CD4-positive, alpha-beta T cell (primary cell): ENCODE results near the gene MMP11. TPM values are rescaled to one million over a fixed set of nuclear protein-coding genes. Genes with fewer than 3 reads are reported as not detected.
A peak's percentile ranks its signal among the peaks of the same experiment; 100 is the strongest.

Source experiments
- ATAC-seq: fragments of 200-7000 bp; cut with Tn5 transposase; one replicate; pipeline ENCODE4 v1.10.0; 2022; ENCODE audit warnings: mild to moderate bottlenecking; ENCODE audit not compliant: poor library complexity
- CTCF ChIA-PET: fragments of 350-600 bp; sonication (Branson Sonifier 250); formaldehyde crosslinking; loops from one replicate; lab custom pipeline; 2021; ENCODE audit warnings: antibody characterized with exemption, inconsistent platforms; lab: Charles Lee
- POLR2A ChIA-PET: fragments of 350-600 bp; sonication (Branson Sonifier 250); formaldehyde crosslinking; loops from one replicate; lab custom pipeline; 2021; ENCODE audit warnings: antibody characterized with exemption, inconsistent platforms; lab: Charles Lee
- DNase-seq, 14 experiments: peaks; one replicate each; pipeline ENCODE4 v3.0.0-alpha.2; 2013 to 2020; ENCODE audit warnings: mixed read lengths in 2 of 14
- H3K27ac ChIP-seq, 2 donors: one replicate each; pipeline versions ENCODE4 v1.5.1 to v1.7.0; 2013; ENCODE audit warnings: low read length in 2 of 2, low read depth in 1 of 2, mild to moderate bottlenecking in 1 of 2
- H3K27me3 ChIP-seq, 2 experiments: 1 replicate in 1 of 2; 2 replicates in 1 of 2; pipeline versions ENCODE4 v1.6.1 to v1.7.0; 2013; ENCODE audit warnings: low read length in 2 of 2, control low read depth in 1 of 2, mild to moderate bottlenecking in 1 of 2, moderate library complexity in 1 of 2; ENCODE audit not compliant: insufficient read depth in 2 of 2, control insufficient read depth in 1 of 2
- H3K36me3 ChIP-seq: one replicate; pipeline ENCODE4 v1.6.1; 2013; ENCODE audit warnings: low read length, control low read depth; ENCODE audit not compliant: insufficient read depth
- H3K4me1 ChIP-seq: one replicate; pipeline ENCODE4 v1.6.1; 2013; ENCODE audit warnings: low read length, control low read depth; ENCODE audit not compliant: insufficient read depth
- H3K4me3 ChIP-seq: one replicate; pipeline ENCODE4 v1.5.1; 2013; ENCODE audit warnings: mild to moderate bottlenecking, low read length, moderate library complexity
- H3K9me3 ChIP-seq, 2 experiments: 1 replicate in 1 of 2; 2 replicates in 1 of 2; pipeline versions ENCODE4 v1.6.1 to v1.7.0; 2013; ENCODE audit warnings: low read length in 2 of 2, mild to moderate bottlenecking in 2 of 2, control low read depth in 1 of 2, moderate library complexity in 1 of 2; ENCODE audit not compliant: control insufficient read depth in 1 of 2, insufficient read depth in 1 of 2
- H3K27ac Mint-ChIP-seq: one replicate; pipeline ENCODE4 v1.8.0; 2020; ENCODE audit warnings: mixed read lengths
- H3K27me3 Mint-ChIP-seq: one replicate; pipeline ENCODE4 v1.8.0; 2021; ENCODE audit warnings: mixed read lengths
- H3K36me3 Mint-ChIP-seq: one replicate; pipeline ENCODE4 v1.8.0; 2021; ENCODE audit warnings: low read depth, mixed read lengths
- H3K4me1 Mint-ChIP-seq: one replicate; pipeline ENCODE4 v1.8.0; 2021; ENCODE audit warnings: low read depth, mixed read lengths
- H3K4me3 Mint-ChIP-seq: one replicate; pipeline ENCODE4 v1.8.0; 2020; ENCODE audit warnings: mild to moderate bottlenecking, mixed read lengths
- H3K9me3 Mint-ChIP-seq: one replicate; pipeline ENCODE4 v1.8.0; 2020; ENCODE audit warnings: mixed read lengths
- CTCF ChIP-seq: fragments of 200-600 bp; IDR thresholded peaks from one replicate; pipeline ENCODE4 v1.8.0; 2022; ENCODE audit warnings: antibody characterized with exemption, mild to moderate bottlenecking
- intact Hi-C, 2 experiments: fragments of 100-400 bp; cut with DNase I in 1 of 2; cut with micrococcal nuclease in 1 of 2; formaldehyde crosslinking; loops; one replicate each; pipeline versions ENCODE4 v1.15.1 to v1.9.0; 2023 to 2025; cut with DNase I, micrococcal nuclease
- total RNA-seq, 174 experiments: library from RNA in 2 of 174; stranded (reverse) in 2 of 174; gene quantifications; one replicate each; pipeline ENCODE4 v1.2.3 and lab custom pipeline; 2021 to 2026

The MMP11 gene
- total RNA-seq, 2 experiments from 2014 or later, result 2.3 to 2.4 TPM

- intact Hi-C loops, result no loop called here
- H3K36me3 ChIP-seq, result peaks cover 70% of the 10 kb centered on the region
- no peaks in the 10 kb centered on the region for H3K4me1 ChIP-seq
- POLR2A ChIA-PET, result no interaction called here
- CTCF ChIA-PET, result no interaction called here
- Mint-ChIP-seq H3K4me1 (no peaks in the 10 kb centered on the region), H3K27me3 (no peaks in the 10 kb centered on the region), H3K36me3 (peaks cover 82% of the 10 kb centered on the region), H3K27ac (no peak overlapping the region), H3K9me3 (no peaks in the 10 kb centered on the region), H3K4me3 (no peak overlapping the region)
- TF ChIP-seq CTCF, result no peak
- no peaks in the 10 kb centered on the region for H3K9me3 ChIP-seq
- H3K4me3 ChIP-seq, result no peak overlapping the region
- H3K27me3 ChIP-seq, result no peaks in the 10 kb centered on the region
- DNase-seq (peak in 1 of 14 experiments; percentile 5), ATAC-seq (no peak)
- no peak overlapping the region for H3K27ac ChIP-seq
These were observed 27.9 kb downstream of the MMP11 start for GRCh38 chr22:23800297-23801237.

- H3K27ac Mint-ChIP-seq, result no peak overlapping the region
- H3K36me3 Mint-ChIP-seq, result peaks cover 85% of the 10 kb centered on the region
- no peak for ATAC-seq
- no peak for DNase-seq
- CTCF ChIA-PET, result no interaction called here
- Histone ChIP-seq H3K4me3 (no peak overlapping the region), H3K27me3 (no peaks in the 10 kb centered on the region), H3K4me1 (no peaks in the 10 kb centered on the region), H3K9me3 (no peaks in the 10 kb centered on the region), H3K36me3 (peaks cover 73% of the 10 kb centered on the region), H3K27ac (no peak overlapping the region)
- H3K4me3 Mint-ChIP-seq, result no peak overlapping the region
- H3K4me1 Mint-ChIP-seq, result no peaks in the 10 kb centered on the region
- H3K9me3 Mint-ChIP-seq, result no peaks in the 10 kb centered on the region
- POLR2A ChIA-PET, result interaction anchor here (1.1 to 1.2 kb wide), 2 partner anchors 10 to 26 kb away, joined by 3 read pairs; no protein-coding TSS in a partner anchor
- intact Hi-C loops, result no loop called here
- TF ChIP-seq CTCF, result no peak
- H3K27me3 Mint-ChIP-seq, result no peaks in the 10 kb centered on the region
These were observed 28.7 kb downstream of the MMP11 start for GRCh38 chr22:23801238-23801821.

- H3K27ac Mint-ChIP-seq, result no peak overlapping the region
- no peak overlapping the region for H3K4me3 Mint-ChIP-seq
- H3K36me3 ChIP-seq, result peaks cover 71% of the 10 kb centered on the region
- no peaks in the 10 kb centered on the region for H3K9me3 ChIP-seq
- DNase-seq (no peak), ATAC-seq (no peak)
- CTCF ChIA-PET, result no interaction called here
- no peaks in the 10 kb centered on the region for H3K27me3 Mint-ChIP-seq
- no peak overlapping the region for H3K4me3 ChIP-seq
- no peaks in the 10 kb centered on the region for H3K4me1 ChIP-seq
- intact Hi-C loops, result no loop called here
- H3K36me3 Mint-ChIP-seq, result peaks cover 84% of the 10 kb centered on the region
- POLR2A ChIA-PET, result interaction anchor here (1.1 to 1.2 kb wide), 2 partner anchors 10 to 27 kb away, joined by 3 read pairs; no protein-coding TSS in a partner anchor
- no peaks in the 10 kb centered on the region for H3K27me3 ChIP-seq
- TF ChIP-seq CTCF, result no peak
- H3K27ac ChIP-seq, result no peak overlapping the region
- H3K4me1 Mint-ChIP-seq, result no peaks in the 10 kb centered on the region
- no peaks in the 10 kb centered on the region for H3K9me3 Mint-ChIP-seq
These were observed 29.3 kb downstream of the MMP11 start for GRCh38 chr22:23801886-23802377.
